ENCODE results near the gene ETS1. TPM values are rescaled to one million over a fixed set of nuclear protein-coding genes. Genes with fewer than 3 reads are reported as not detected.

ETS1 gene
- polyA plus RNA-seq, 2 of the 4 experiments (the other 2 are of a cell fraction): 14.5 to 18.8 TPM

DNA sequence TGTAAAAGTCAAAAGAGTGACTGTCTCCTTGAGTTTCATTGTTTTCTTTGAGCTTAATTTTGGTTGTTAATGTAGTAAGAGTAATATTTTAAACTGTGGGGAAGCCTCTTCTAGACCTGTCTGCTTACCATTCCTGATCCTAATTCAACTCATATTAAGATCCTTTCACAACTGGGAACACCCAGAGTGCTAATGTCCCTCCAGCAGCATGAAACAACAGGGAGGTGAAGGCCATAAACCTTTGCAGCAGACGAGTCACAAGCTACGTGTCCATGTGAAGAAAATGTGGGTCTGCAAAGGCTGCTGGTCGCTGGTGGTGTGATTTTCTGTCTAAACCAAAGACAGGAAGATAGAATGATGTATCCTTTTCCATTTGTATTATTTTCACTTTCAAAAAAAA lies 152.5 kb downstream of the ETS1 start:
- no peaks in the 10 kb centered on the region for H3K4me1 ChIP-seq
- no peak for TF ChIP-seq CBX8 (IDR thresholded peaks at IDR 0.05)
- TF ChIP-seq CEBPB (IDR thresholded peaks at IDR 0.05): no peak
- TF ChIP-seq KDM5A (IDR thresholded peaks at IDR 0.05): no peak
- TF ChIP-seq ZFP36 (IDR thresholded peaks at IDR 0.05; ENCODE audit: borderline replicate concordance, partially characterized antibody): no peak
- no peak for TF ChIP-seq SMC3 (IDR thresholded peaks at IDR 0.05)
- TF ChIP-seq E2F6 (IDR thresholded peaks at IDR 0.05; ENCODE audit: borderline replicate concordance, low read depth): no peak
- TF ChIP-seq HMGXB4 (CRISPR knock-in tag; IDR thresholded peaks at IDR 0.05; ENCODE audit: borderline replicate concordance): no peak
- no peak for TF ChIP-seq TP53 (CRISPR knock-in tag; IDR thresholded peaks at IDR 0.05)
- no peak for TF ChIP-seq RAD21 (conservative IDR thresholded peaks at IDR 0.05 in 1 of 2, IDR thresholded peaks at IDR 0.05 in 1 of 2)
- no peak overlapping the region for H3K4me3 ChIP-seq
- POLR2A ChIA-PET: no interaction called here
- DNase-seq (ENCODE audit: low read depth in 1 of 2, low spot score in 1 of 2) (no peak), ATAC-seq (no peak), FAIRE-seq (no peak)
- H3K9me3 ChIP-seq: no peaks in the 10 kb centered on the region
- WGBS (ENCODE audit: missing lambda C conversion rate): 52% methylated on average over 3 of the region's 3 CpGs
- no peak overlapping the region for H3K4me2 ChIP-seq
- CTCF ChIA-PET: interaction anchor here (1.3 kb wide), 1 partner anchor 15 kb away, joined by 4 read pairs; no protein-coding TSS in a partner anchor
- H3K27ac ChIP-seq: no peak overlapping the region

DNA sequence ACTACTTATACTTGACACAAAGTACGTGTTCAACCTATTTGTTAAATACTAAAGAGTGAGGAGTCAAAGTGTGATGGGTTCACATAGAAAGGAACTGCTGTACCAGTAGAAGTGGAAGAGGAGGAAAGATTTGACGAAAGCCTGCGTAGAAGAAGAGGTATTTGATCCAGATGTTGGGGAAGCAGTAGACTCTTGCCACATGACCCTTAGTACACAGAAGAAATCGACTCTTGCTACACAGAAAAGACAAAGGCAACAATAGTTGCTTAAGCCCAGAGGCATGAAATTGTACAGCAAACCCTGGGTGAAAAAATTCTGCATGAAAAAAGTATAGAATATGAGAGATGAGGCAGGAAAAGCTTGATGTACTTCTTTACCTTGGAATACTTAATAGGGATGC lies 152.9 kb downstream of the ETS1 start:
- POLR2A ChIA-PET: no interaction called here
- Histone ChIP-seq H3K9me3 (no peaks in the 10 kb centered on the region), H3K27ac (no peak overlapping the region), H3K4me3 (no peak overlapping the region), H3K4me1 (no peaks in the 10 kb centered on the region), H3K4me2 (no peak overlapping the region)
- ATAC-seq: no peak
- no peak for FAIRE-seq
- no peak for TF ChIP-seq RNF2 (IDR thresholded peaks at IDR 0.05; ENCODE audit: borderline replicate concordance, low read depth)
- TF ChIP-seq CHD4 (IDR thresholded peaks at IDR 0.05; ENCODE audit: borderline replicate concordance): no peak
- no peak for TF ChIP-seq MAZ (IDR thresholded peaks at IDR 0.05; ENCODE audit: borderline replicate concordance, low read depth, low read length)
- TF ChIP-seq, protein P1, sequence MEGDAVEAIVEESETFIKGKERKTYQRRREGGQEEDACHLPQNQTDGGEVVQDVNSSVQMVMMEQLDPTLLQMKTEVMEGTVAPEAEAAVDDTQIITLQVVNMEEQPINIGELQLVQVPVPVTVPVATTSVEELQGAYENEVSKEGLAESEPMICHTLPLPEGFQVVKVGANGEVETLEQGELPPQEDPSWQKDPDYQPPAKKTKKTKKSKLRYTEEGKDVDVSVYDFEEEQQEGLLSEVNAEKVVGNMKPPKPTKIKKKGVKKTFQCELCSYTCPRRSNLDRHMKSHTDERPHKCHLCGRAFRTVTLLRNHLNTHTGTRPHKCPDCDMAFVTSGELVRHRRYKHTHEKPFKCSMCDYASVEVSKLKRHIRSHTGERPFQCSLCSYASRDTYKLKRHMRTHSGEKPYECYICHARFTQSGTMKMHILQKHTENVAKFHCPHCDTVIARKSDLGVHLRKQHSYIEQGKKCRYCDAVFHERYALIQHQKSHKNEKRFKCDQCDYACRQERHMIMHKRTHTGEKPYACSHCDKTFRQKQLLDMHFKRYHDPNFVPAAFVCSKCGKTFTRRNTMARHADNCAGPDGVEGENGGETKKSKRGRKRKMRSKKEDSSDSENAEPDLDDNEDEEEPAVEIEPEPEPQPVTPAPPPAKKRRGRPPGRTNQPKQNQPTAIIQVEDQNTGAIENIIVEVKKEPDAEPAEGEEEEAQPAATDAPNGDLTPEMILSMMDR (IDR thresholded peaks at IDR 0.05): no peak
- TF ChIP-seq, protein P2, sequence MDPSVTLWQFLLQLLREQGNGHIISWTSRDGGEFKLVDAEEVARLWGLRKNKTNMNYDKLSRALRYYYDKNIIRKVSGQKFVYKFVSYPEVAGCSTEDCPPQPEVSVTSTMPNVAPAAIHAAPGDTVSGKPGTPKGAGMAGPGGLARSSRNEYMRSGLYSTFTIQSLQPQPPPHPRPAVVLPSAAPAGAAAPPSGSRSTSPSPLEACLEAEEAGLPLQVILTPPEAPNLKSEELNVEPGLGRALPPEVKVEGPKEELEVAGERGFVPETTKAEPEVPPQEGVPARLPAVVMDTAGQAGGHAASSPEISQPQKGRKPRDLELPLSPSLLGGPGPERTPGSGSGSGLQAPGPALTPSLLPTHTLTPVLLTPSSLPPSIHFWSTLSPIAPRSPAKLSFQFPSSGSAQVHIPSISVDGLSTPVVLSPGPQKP (IDR thresholded peaks at IDR 0.05; ENCODE audit: low read depth, low read length): no peak
- TF ChIP-seq SMC3 (IDR thresholded peaks at IDR 0.05): no peak
- TF ChIP-seq KDM1A (IDR thresholded peaks at IDR 0.05; ENCODE audit: low read depth): no peak
- no peak for TF ChIP-seq POLR2A (IDR thresholded peaks at IDR 0.05; ENCODE audit: low read length)
- no peak for TF ChIP-seq HOXB5 (CRISPR knock-in tag; IDR thresholded peaks at IDR 0.05)
- no peak for TF ChIP-seq USF2 (IDR thresholded peaks at IDR 0.05)
- no peak for TF ChIP-seq EP300 (IDR thresholded peaks at IDR 0.05)
- no peak for TF ChIP-seq MAFK (IDR thresholded peaks at IDR 0.05; ENCODE audit: partially characterized antibody)
- TF ChIP-seq JUNB (IDR thresholded peaks at IDR 0.05): no peak
- no peak for TF ChIP-seq SREBF2 (IDR thresholded peaks at IDR 0.05)
- no peak for TF ChIP-seq EHF (CRISPR knock-in tag; IDR thresholded peaks at IDR 0.05)
- TF ChIP-seq POLR2AphosphoS2 (conservative IDR thresholded peaks at IDR 0.05; ENCODE audit: low read length): no peak
- CTCF ChIA-PET: interaction anchor here (0.9 to 1.3 kb wide), 2 partner anchors 15 to 262 kb away, joined by 3 to 4 read pairs; no protein-coding TSS in a partner anchor
- WGBS (ENCODE audit: missing lambda C conversion rate): 67% methylated on average over 4 of the region's 4 CpGs
- no peak for DNase-seq (ENCODE audit: low read depth in 1 of 2, low spot score in 1 of 2)

All from A549 (cell line).